HG03439 (cell line): ENCODE results near the gene PUS1.
"Not testable (repeated sequence)": the region's sequence is repeated elsewhere in the genome, so short reads cannot be mapped to it uniquely, and the experiment has no call there.

Source experiments
- ATAC-seq: cut with Tn5 transposase; IDR thresholded peaks from one replicate; pipeline ENCODE4 v1.9.1; 2021; ENCODE audit warnings: mild to moderate bottlenecking, moderate library complexity; ENCODE audit not compliant: unreplicated experiment

The PUS1 gene

GRCh38 chr12:131933387-131933786, 4.3 kb downstream of the PUS1 start:
- ATAC-seq, result no peak

- no peak for ATAC-seq
Observed at GRCh38 chr12:131934535-131934934, 5.5 kb downstream of the PUS1 start.

GRCh38 chr12:131938082-131938481, 9.0 kb downstream of the PUS1 start:
- ATAC-seq, result no peak

- no peak for ATAC-seq
Observed at GRCh38 chr12:131939007-131939406, 9.9 kb downstream of the PUS1 start.

- no peak for ATAC-seq
Observed at GRCh38 chr12:131940141-131940547, 11.1 kb downstream of the PUS1 start.

GRCh38 chr12:131941116-131941986, 12.3 kb downstream of the PUS1 start:
- no peak for ATAC-seq

GRCh38 chr12:131941987-131942341, 12.9 kb downstream of the PUS1 start:
- ATAC-seq, result no peak

- ATAC-seq, result no peak
Observed at GRCh38 chr12:131942671-131943070, 13.6 kb downstream of the PUS1 start.

- ATAC-seq, result no peak
Observed at GRCh38 chr12:131943389-131943788, 14.3 kb downstream of the PUS1 start.

- ATAC-seq, result no peak
Observed at GRCh38 chr12:131943876-131944275, 14.8 kb downstream of the PUS1 start.

GRCh38 chr12:131944601-131945251, 15.7 kb downstream of the PUS1 start:
- ATAC-seq, result no peak

- ATAC-seq, result no peak
Observed at GRCh38 chr12:131946757-131947156, 17.7 kb downstream of the PUS1 start.

GRCh38 chr12:131947482-131948027, 18.5 kb downstream of the PUS1 start:
- no peak for ATAC-seq

- no peak for ATAC-seq
Observed at GRCh38 chr12:131948166-131948712, 19.2 kb downstream of the PUS1 start.

- ATAC-seq, result not testable (repeated sequence)
Observed at GRCh38 chr12:131948713-131949430, 19.8 kb downstream of the PUS1 start.

GRCh38 chr12:131949431-131950181, 20.5 kb downstream of the PUS1 start, which contains the start of gene EP400:
Gene EP400, plus strand, starts transcription at chr12:131949942. Its CDS starts 10,678 bp downstream, at chr12:131960620.
- peak; percentile 80 for ATAC-seq

GRCh38 chr12:131950182-131950913, 21.3 kb downstream of the PUS1 start:
- ATAC-seq, result peak; percentile 41

GRCh38 chr12:131953810-131954209, 24.7 kb downstream of the PUS1 start:
- not testable (repeated sequence) for ATAC-seq

GRCh38 chr12:131954460-131954859, 25.4 kb downstream of the PUS1 start:
- ATAC-seq, result not testable (repeated sequence)
